SK-N-SH (cell line): ENCODE data around the gene MKS1. TPM values are rescaled to one million over a fixed set of nuclear protein-coding genes. Genes with fewer than 3 reads are reported as not detected.

Experiments used
- CTCF ChIA-PET: fragments of 300-600, 350-600 bp; formaldehyde crosslinking; extraction: SDS; loops from one replicate; lab custom pipeline; 2021; lab: Yijun Ruan, JAX
- POLR2A ChIA-PET: fragments of 350-600 bp; sonication (Branson Sonifier 250); formaldehyde crosslinking; extraction: SDS; loops from one replicate; lab custom pipeline; 2020; ENCODE audit warnings: antibody characterized with exemption, inconsistent platforms; lab: Yijun Ruan, JAX
- DNase-seq: peaks from one replicate; pipeline ENCODE4 v3.0.0; 2012
- H2AFZ ChIP-seq: fragments of 200-600 bp; sonication (generic); 2 replicates; pipeline ENCODE4 v1.8.1; 2016; ENCODE audit warnings: antibody characterized with exemption, mild to moderate bottlenecking, low read depth
- H3F3A ChIP-seq: fragments of 200-600 bp; sonication (generic); replicated peaks from 2 replicates; pipeline ENCODE3; 2016; ENCODE audit warnings: antibody characterized with exemption, mild to moderate bottlenecking; ENCODE audit not compliant: insufficient read depth
- H3K27ac ChIP-seq, 2 experiments: fragments of 200-500 bp in 1 of 2; fragments of 200-600 bp in 1 of 2; sonication (Bioruptor generic) in 1 of 2; sonication (generic), shearing (Covaris generic) in 1 of 2; 2 replicates each; pipeline versions ENCODE4 v1.5.1 to v1.6.1; 2014 to 2016; ENCODE audit warnings: low read depth in 2 of 2, inconsistent platforms in 1 of 2, low read length in 1 of 2, mild to moderate bottlenecking in 1 of 2, mixed read lengths in 1 of 2
- H3K27me3 ChIP-seq: fragments of 200-600 bp; sonication (generic), shearing (Covaris generic); 2 replicates; pipeline ENCODE4 v1.6.1; 2016; ENCODE audit warnings: mixed run types; ENCODE audit not compliant: insufficient read depth
- H3K36me3 ChIP-seq, 2 experiments: fragments of 200-500 bp in 1 of 2; fragments of 200-600 bp in 1 of 2; sonication (Bioruptor generic) in 1 of 2; sonication (generic) in 1 of 2; replicated peaks in 1 of 2; 2 replicates each; pipeline versions ENCODE3 to v1.5.1; 2014 to 2016; ENCODE audit warnings: low read length in 1 of 2, mild to moderate bottlenecking in 1 of 2; ENCODE audit not compliant: insufficient read depth in 2 of 2, control insufficient read depth in 1 of 2
- H3K4me1 ChIP-seq, 2 experiments: fragments of 200-500 bp in 1 of 2; fragments of 200-600 bp in 1 of 2; sonication (Bioruptor generic) in 1 of 2; sonication (generic), shearing (Covaris generic) in 1 of 2; 2 replicates each; pipeline versions ENCODE4 v1.5.1 to v1.6.1; 2014 to 2016; ENCODE audit warnings: low read depth in 1 of 2, low read length in 1 of 2, mixed run types in 1 of 2; ENCODE audit not compliant: insufficient read depth in 2 of 2, control insufficient read depth in 1 of 2
- H3K4me2 ChIP-seq: fragments of 200-600 bp; sonication (generic), shearing (Covaris generic); 2 replicates; pipeline ENCODE4 v1.6.1; 2017; ENCODE audit warnings: mixed run types
- H3K4me3 ChIP-seq, 2 experiments: fragments of 200-500 bp in 1 of 2; fragments of 200-600 bp in 1 of 2; sonication (Bioruptor generic) in 1 of 2; sonication (generic), shearing (Covaris generic) in 1 of 2; 2 replicates each; pipeline versions ENCODE4 v1.5.1 to v1.8.1; 2014 to 2016; ENCODE audit warnings: low read depth in 2 of 2, inconsistent platforms in 1 of 2, low read length in 1 of 2, mild to moderate bottlenecking in 1 of 2, mixed read lengths in 1 of 2, moderate library complexity in 1 of 2
- H3K79me2 ChIP-seq: fragments of 200-600 bp; sonication (generic); 2 replicates; pipeline ENCODE4 v1.8.1; 2017; ENCODE audit warnings: mild to moderate bottlenecking; ENCODE audit not compliant: insufficient read depth
- H3K9ac ChIP-seq: fragments of 200-600 bp; sonication (generic); 2 replicates; pipeline ENCODE4 v1.6.1; 2017; ENCODE audit warnings: mixed run types
- H3K9me2 ChIP-seq: fragments of 200-600 bp; sonication (generic); 2 replicates; pipeline ENCODE4 v1.6.1; 2017; ENCODE audit warnings: mixed run types
- H3K9me3 ChIP-seq: fragments of 200-600 bp; sonication (generic); 2 replicates; pipeline ENCODE4 v1.6.1; 2017; ENCODE audit warnings: mixed run types, mild to moderate bottlenecking, moderate library complexity
- H4K20me1 ChIP-seq: fragments of 200-600 bp; sonication (generic); 2 replicates; pipeline ENCODE4 v1.6.1; 2017; ENCODE audit warnings: mild to moderate bottlenecking, mixed run types; ENCODE audit not compliant: insufficient read depth
- CTCF ChIP-seq: fragments of 200-600 bp; sonication (generic); IDR thresholded peaks from 2 replicates; pipeline ENCODE4 v1.6.1; 2017; ENCODE audit warnings: antibody characterized with exemption, mild to moderate bottlenecking, moderate library complexity
- ELF1 ChIP-seq: IDR thresholded peaks from 2 replicates; pipeline ENCODE4 v1.4.0; 2012
- EP300 ChIP-seq, 2 experiments: IDR thresholded peaks; 2 replicates each; pipeline versions ENCODE4 v1.4.0 to v1.6.1; 2012; ENCODE audit warnings: borderline replicate concordance in 1 of 2, low read depth in 1 of 2, low read length in 1 of 2
- FOXM1 ChIP-seq: IDR thresholded peaks from 2 replicates; pipeline ENCODE4 v1.4.0; 2012; ENCODE audit warnings: low read depth, mild to moderate bottlenecking
- IRF3 ChIP-seq: fragments of 150-350 bp; IDR thresholded peaks from 2 replicates; pipeline ENCODE4 v1.6.1; 2016; ENCODE audit warnings: mild to moderate bottlenecking, low read depth, low read length
- MAX ChIP-seq: IDR thresholded peaks from 2 replicates; pipeline ENCODE4 v1.4.0; 2012; ENCODE audit warnings: low read depth
- MEF2A ChIP-seq: IDR thresholded peaks from 2 replicates; pipeline ENCODE4 v1.4.0; 2012; ENCODE audit warnings: low read depth, borderline replicate concordance
- MXI1 ChIP-seq: IDR thresholded peaks from 2 replicates; pipeline ENCODE4 v1.6.1; 2012; ENCODE audit warnings: mild to moderate bottlenecking, low read depth, low read length, improper control_type of control experiment
- NFIC ChIP-seq: IDR thresholded peaks from 2 replicates; pipeline ENCODE4 v1.4.0; 2012; ENCODE audit warnings: borderline replicate concordance
- NRF1 ChIP-seq: IDR thresholded peaks from 2 replicates; pipeline ENCODE4 v1.6.1; 2012; ENCODE audit warnings: low read depth, mild to moderate bottlenecking, low read length
- PBX3 ChIP-seq: IDR thresholded peaks from 2 replicates; pipeline ENCODE4; 2012
- POLR2AphosphoS5 ChIP-seq: IDR thresholded peaks from 2 replicates; pipeline ENCODE4 v1.6.1; 2012; ENCODE audit warnings: low read depth, low read length
- RAD21 ChIP-seq: IDR thresholded peaks from 2 replicates; pipeline ENCODE4 v1.6.1; 2012; ENCODE audit warnings: mild to moderate bottlenecking, low read length
- RCOR1 ChIP-seq: fragments of 150-350 bp; IDR thresholded peaks from 2 replicates; pipeline ENCODE4 v1.6.1; 2017; ENCODE audit warnings: antibody characterized with exemption, low read length
- RXRA ChIP-seq: IDR thresholded peaks from 2 replicates; pipeline ENCODE4 v1.4.0; 2012; ENCODE audit warnings: low read depth, mild to moderate bottlenecking, borderline replicate concordance
- SIN3A ChIP-seq: IDR thresholded peaks from 2 replicates; pipeline ENCODE4 v1.6.1; 2012; ENCODE audit warnings: low read depth, mild to moderate bottlenecking, low read length, moderate library complexity, borderline replicate concordance
- SMC3 ChIP-seq: IDR thresholded peaks from 2 replicates; pipeline ENCODE4 v1.6.1; 2012; ENCODE audit warnings: low read depth, low read length, improper control_type of control experiment
- TAF1 ChIP-seq: IDR thresholded peaks from 2 replicates; pipeline ENCODE4 v1.6.1; 2012; ENCODE audit warnings: low read depth, mild to moderate bottlenecking, low read length, moderate library complexity, borderline replicate concordance
- TEAD4 ChIP-seq: IDR thresholded peaks from 2 replicates; pipeline ENCODE4 v1.4.0; 2012; ENCODE audit warnings: mild to moderate bottlenecking, borderline replicate concordance; ENCODE audit not compliant: insufficient read depth
- USF1 ChIP-seq: IDR thresholded peaks from 2 replicates; pipeline ENCODE4 v1.4.0; 2012; ENCODE audit warnings: low read depth, borderline replicate concordance
- USF2 ChIP-seq: fragments of 150-350 bp; IDR thresholded peaks from 2 replicates; pipeline ENCODE4 v1.6.1; 2017; ENCODE audit warnings: antibody characterized with exemption, low read length, low read depth, borderline replicate concordance
- YY1 ChIP-seq: IDR thresholded peaks from 2 replicates; pipeline ENCODE4 v1.4.0; 2012; ENCODE audit warnings: low read depth, mild to moderate bottlenecking
- ZBTB33 ChIP-seq: IDR thresholded peaks from 2 replicates; pipeline ENCODE4 v1.4.0; 2012; ENCODE audit warnings: low read depth, borderline replicate concordance
- WGBS: methylation state at CpG from one replicate; pipeline ENCODE4 v1.1.6; 2017; ENCODE audit warnings: low lambda C conversion rate; 5-methylcytosine and 5-hydroxymethylcytosine counted together
- polyA plus RNA-seq, 3 experiments: library from polyadenylated mRNA; depleted of rRNA; stranded (reverse); fragments of >200 nt; gene quantifications; 2 replicates each; pipeline ENCODE4 v1.2.3, GENCODE V29; 2012

Gene MKS1
- polyA plus RNA-seq (2012; rRNA removed): 28.5 and 32.8 TPM in 2 replicates
- polyA plus RNA-seq (2012; cell fraction: cytosol; rRNA removed): 22.0 and 22.7 TPM in 2 replicates
- 61.0 and 72.2 TPM in 2 replicates for polyA plus RNA-seq (2012; cell fraction: nucleus; rRNA removed)

- POLR2A ChIA-PET: interaction anchor here (1.2 to 1.9 kb wide), 2 partner anchors 13 to 212 kb away, joined by 3 to 7 read pairs; partner anchors contain the start of gene SRSF1
- 8% methylated on average over 46 of the region's 56 CpGs for WGBS
- DNase-seq: peak; percentile 100
- Histone ChIP-seq H3K79me2 (no peaks in the 10 kb centered on the region), H3K9me3 (no peaks in the 10 kb centered on the region), H3K4me2 (peak within 1 kb of the TSS; percentile 83), H3K9ac (peak within 1 kb of the TSS; percentile 64), H4K20me1 (no peaks in the 10 kb centered on the region), H3K4me3 (peak within 1 kb of the TSS; percentile 79 to 87), H3K36me3 (peaks cover 8 to 19% of the 10 kb centered on the region in 2 experiments), H3F3A (peaks cover 9% of the 10 kb centered on the region), H3K27me3 (no peaks in the 10 kb centered on the region), H3K9me2 (no peaks in the 10 kb centered on the region), H3K4me1 (peaks cover 2 to 10% of the 10 kb centered on the region in 2 experiments; a peak in 1 of 4 replicates), H3K27ac (peak within 1 kb of the TSS; percentile 48 to 66), H2AFZ (peak within 1 kb of the TSS; percentile 98)
- CTCF ChIA-PET: interaction anchor here (0.5 to 3.4 kb wide), 23 partner anchors 8 to 220 kb away, joined by 3 to 27 read pairs (median 4); partner anchors contain the start of genes LPO and RNF43
- TF ChIP-seq USF2: peak; percentile 8; the same call in 1 of the 2 replicates
- peak; percentile 94 for TF ChIP-seq YY1
- no peak for TF ChIP-seq NFIC
- TF ChIP-seq ZBTB33: no peak
- TF ChIP-seq MEF2A: no peak
- peak; percentile 98 for TF ChIP-seq MXI1
- peak; percentile 95; the same call in 1 of the 2 replicates for TF ChIP-seq SIN3A
- TF ChIP-seq RXRA: no peak
- no peak for TF ChIP-seq PBX3
- no peak for TF ChIP-seq USF1
- TF ChIP-seq TAF1: peak; percentile 95
- TF ChIP-seq MAX: peak; percentile 75; the same call in 1 of the 2 replicates
- 0 out of 2 replicates have a peak, but pooled peaks have one; percentile 26 for TF ChIP-seq RCOR1
- no peak for TF ChIP-seq IRF3
- TF ChIP-seq RAD21: no peak
- TF ChIP-seq ELF1: peak; percentile 50; the same call in 1 of the 2 replicates
- TF ChIP-seq SMC3: no peak
- TF ChIP-seq CTCF: peak; percentile 61
- TF ChIP-seq EP300 (IDR thresholded peaks at IDR 0.05; ENCODE audit: borderline replicate concordance in 1 of 2, low read depth in 1 of 2, low read length in 1 of 2): no peak
- peak; percentile 85 for TF ChIP-seq NRF1
- no peak for TF ChIP-seq FOXM1
- peak; percentile 92 for TF ChIP-seq POLR2AphosphoS5
- no peak for TF ChIP-seq TEAD4
Measured at GRCh38 chr17:58219007-58219788, at the start of gene MKS1. TSS of gene MKS1 (minus strand) at chr17:58219255. CDS start at chr17:58219230, 25 bp downstream.
